Measurements from ENCODE around the gene SLC26A11. TPM values are rescaled to one million over a fixed set of nuclear protein-coding genes. Genes with fewer than 3 reads are reported as not detected.
"Not testable (repeated sequence)": the region's sequence is repeated elsewhere in the genome, so short reads cannot be mapped to it uniquely, and the experiment has no call there.

Gene SLC26A11
- total RNA-seq, 1 donor from 2014 or later, result 7.9 TPM

DNA sequence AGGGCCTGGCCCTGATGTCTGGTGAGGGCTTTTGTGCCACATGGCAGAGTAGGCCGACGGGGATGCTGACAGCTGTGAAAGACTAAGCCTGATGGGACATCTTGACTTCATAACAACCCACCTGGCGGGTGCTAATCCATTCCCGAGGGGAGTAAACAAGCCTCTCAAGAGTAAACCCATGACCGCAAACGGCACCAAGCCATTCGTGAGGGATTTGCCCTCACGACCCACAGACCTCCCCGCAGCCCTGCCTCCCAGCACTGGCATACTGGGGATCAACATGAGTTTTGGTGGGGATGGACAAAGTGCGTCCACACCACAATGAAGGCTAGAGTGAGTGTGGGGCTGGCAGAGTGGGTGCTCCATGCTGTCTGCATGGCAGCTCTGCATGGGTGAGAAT is 52.1 kb downstream of the SLC26A11 start:
- H3K36me3 Mint-ChIP-seq, result peaks cover 15% of the 10 kb centered on the region
- TF ChIP-seq, protein P1, sequence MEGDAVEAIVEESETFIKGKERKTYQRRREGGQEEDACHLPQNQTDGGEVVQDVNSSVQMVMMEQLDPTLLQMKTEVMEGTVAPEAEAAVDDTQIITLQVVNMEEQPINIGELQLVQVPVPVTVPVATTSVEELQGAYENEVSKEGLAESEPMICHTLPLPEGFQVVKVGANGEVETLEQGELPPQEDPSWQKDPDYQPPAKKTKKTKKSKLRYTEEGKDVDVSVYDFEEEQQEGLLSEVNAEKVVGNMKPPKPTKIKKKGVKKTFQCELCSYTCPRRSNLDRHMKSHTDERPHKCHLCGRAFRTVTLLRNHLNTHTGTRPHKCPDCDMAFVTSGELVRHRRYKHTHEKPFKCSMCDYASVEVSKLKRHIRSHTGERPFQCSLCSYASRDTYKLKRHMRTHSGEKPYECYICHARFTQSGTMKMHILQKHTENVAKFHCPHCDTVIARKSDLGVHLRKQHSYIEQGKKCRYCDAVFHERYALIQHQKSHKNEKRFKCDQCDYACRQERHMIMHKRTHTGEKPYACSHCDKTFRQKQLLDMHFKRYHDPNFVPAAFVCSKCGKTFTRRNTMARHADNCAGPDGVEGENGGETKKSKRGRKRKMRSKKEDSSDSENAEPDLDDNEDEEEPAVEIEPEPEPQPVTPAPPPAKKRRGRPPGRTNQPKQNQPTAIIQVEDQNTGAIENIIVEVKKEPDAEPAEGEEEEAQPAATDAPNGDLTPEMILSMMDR (IDR thresholded peaks at IDR 0.05), result no peak
- TF ChIP-seq EZH2 (IDR thresholded peaks at IDR 0.05) (no peak), EZH2phosphoT487 (IDR thresholded peaks at IDR 0.05) (no peak)
- no peak overlapping the region for H3K9ac ChIP-seq
- H4K20me1 ChIP-seq (ENCODE audit: low read depth), result peaks cover 12% of the 10 kb centered on the region
- H3F3A ChIP-seq (ENCODE audit: low read depth), result peaks cover 23% of the 10 kb centered on the region
- no peaks in the 10 kb centered on the region for H3K79me2 ChIP-seq (ENCODE audit: low read depth)
- no peak overlapping the region for H2AFZ ChIP-seq (replicated peaks)
- H3K27ac ChIP-seq, result no peak overlapping the region
- no peaks in the 10 kb centered on the region for H3K9me3 Mint-ChIP-seq
- no peak overlapping the region for H3K4me3 Mint-ChIP-seq
- peaks cover 11% of the 10 kb centered on the region for H3K4me1 ChIP-seq
- H3K4me3 ChIP-seq, result no peak overlapping the region
- peaks cover 2% of the 10 kb centered on the region for H3K27me3 Mint-ChIP-seq (ENCODE audit: insufficient read depth, low read depth)
- H3K27ac Mint-ChIP-seq, result no peak overlapping the region
- no peaks in the 10 kb centered on the region for H3K36me3 ChIP-seq
- H3K4me1 Mint-ChIP-seq, result peaks cover 8% of the 10 kb centered on the region
- H3K27me3 ChIP-seq, result no peaks in the 10 kb centered on the region
- H3K9me3 ChIP-seq (ENCODE audit: low read depth), result no peaks in the 10 kb centered on the region
- H3K4me2 ChIP-seq, result no peak overlapping the region
- no peak for DNase-seq (ENCODE audit: low spot score)

- no peak for TF ChIP-seq EZH2phosphoT487 (IDR thresholded peaks at IDR 0.05)
- TF ChIP-seq EZH2 (IDR thresholded peaks at IDR 0.05), result no peak
- TF ChIP-seq, protein P1 (IDR thresholded peaks at IDR 0.05), result no peak
- no peaks in the 10 kb centered on the region for H3K27me3 ChIP-seq
- no peak overlapping the region for H3K9ac ChIP-seq
- Mint-ChIP-seq H3K4me1 (peaks cover 8% of the 10 kb centered on the region), H3K4me3 (no peak overlapping the region), H3K9me3 (no peaks in the 10 kb centered on the region), H3K36me3 (peaks cover 12% of the 10 kb centered on the region), H3K27ac (peak overlapping the region; percentile 19), H3K27me3 (ENCODE audit: insufficient read depth, low read depth) (peaks cover 2% of the 10 kb centered on the region)
- no peak overlapping the region for H2AFZ ChIP-seq (replicated peaks)
- H3K27ac ChIP-seq, result no peak overlapping the region
- H3K4me1 ChIP-seq, result peaks cover 11% of the 10 kb centered on the region
- no peaks in the 10 kb centered on the region for H3K9me3 ChIP-seq (ENCODE audit: low read depth)
- peaks cover 19% of the 10 kb centered on the region for H3F3A ChIP-seq (ENCODE audit: low read depth)
- no peaks in the 10 kb centered on the region for H3K36me3 ChIP-seq
- H3K4me2 ChIP-seq, result no peak overlapping the region
- peaks cover 11% of the 10 kb centered on the region for H4K20me1 ChIP-seq (ENCODE audit: low read depth)
- H3K4me3 ChIP-seq, result no peak overlapping the region
- DNase-seq (ENCODE audit: low spot score), result no peak
- H3K79me2 ChIP-seq (ENCODE audit: low read depth), result no peaks in the 10 kb centered on the region
Observed at GRCh38 chr17:80274331-80274730, 54.1 kb downstream of the SLC26A11 start.

GRCh38 chr17:80274871-80275449 is 54.7 kb downstream of the SLC26A11 start:
- H3K4me1 ChIP-seq, result peaks cover 8% of the 10 kb centered on the region
- no peak overlapping the region for H3K27ac ChIP-seq
- no peaks in the 10 kb centered on the region for H3K79me2 ChIP-seq (ENCODE audit: low read depth)
- no peaks in the 10 kb centered on the region for H3K36me3 ChIP-seq
- Mint-ChIP-seq H3K27me3 (ENCODE audit: insufficient read depth, low read depth) (peaks cover 2% of the 10 kb centered on the region), H3K4me1 (peaks cover 9% of the 10 kb centered on the region), H3K9me3 (no peaks in the 10 kb centered on the region), H3K4me3 (no peak overlapping the region), H3K27ac (no peak overlapping the region), H3K36me3 (peaks cover 14% of the 10 kb centered on the region)
- no peak overlapping the region for H3K9ac ChIP-seq
- H3K9me3 ChIP-seq (ENCODE audit: low read depth), result no peaks in the 10 kb centered on the region
- H4K20me1 ChIP-seq (ENCODE audit: low read depth), result peaks cover 5% of the 10 kb centered on the region
- H3K4me3 ChIP-seq, result no peak overlapping the region
- no peak overlapping the region for H3K4me2 ChIP-seq
- DNase-seq (ENCODE audit: low spot score), result no peak
- no peak overlapping the region for H2AFZ ChIP-seq (replicated peaks)
- H3F3A ChIP-seq (ENCODE audit: low read depth), result peaks cover 13% of the 10 kb centered on the region
- TF ChIP-seq, protein P1 (IDR thresholded peaks at IDR 0.05), result no peak
- TF ChIP-seq EZH2 (IDR thresholded peaks at IDR 0.05), result no peak
- no peak for TF ChIP-seq EZH2phosphoT487 (IDR thresholded peaks at IDR 0.05)
- H3K27me3 ChIP-seq, result no peaks in the 10 kb centered on the region

DNA sequence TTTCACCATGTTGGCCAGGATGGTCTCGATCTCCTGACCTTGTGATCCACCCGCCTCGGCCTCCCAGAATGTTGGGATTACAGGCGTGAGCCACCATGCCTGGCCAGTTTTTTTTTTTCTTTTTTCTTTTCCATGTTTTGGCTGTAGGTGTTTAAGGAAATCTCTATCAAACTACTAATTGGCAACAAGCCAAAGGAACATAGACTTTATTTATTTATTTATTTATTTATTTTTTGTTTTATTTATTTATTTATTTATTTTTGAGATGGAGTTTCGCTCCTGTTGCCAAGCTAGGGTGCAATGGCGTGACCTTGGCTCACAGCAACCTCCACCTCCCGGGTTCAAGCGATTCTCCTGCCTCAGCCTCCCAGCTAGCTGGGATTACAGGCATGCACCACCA is 55.6 kb downstream of the SLC26A11 start:
- peaks cover 15% of the 10 kb centered on the region for H3K36me3 Mint-ChIP-seq
- H4K20me1 ChIP-seq (ENCODE audit: low read depth); H3K27ac ChIP-seq; H3K79me2 ChIP-seq (ENCODE audit: low read depth); H3K27me3 ChIP-seq; H3K4me3 ChIP-seq; H3K27ac Mint-ChIP-seq; H3K36me3 ChIP-seq; H3K4me3 Mint-ChIP-seq; H2AFZ ChIP-seq (replicated peaks); DNase-seq (ENCODE audit: low spot score); H3K9me3 Mint-ChIP-seq; H3K4me2 ChIP-seq; H3K9ac ChIP-seq; H3K27me3 Mint-ChIP-seq (ENCODE audit: insufficient read depth, low read depth); H3K4me1 Mint-ChIP-seq; H3K9me3 ChIP-seq (ENCODE audit: low read depth); H3K4me1 ChIP-seq; H3F3A ChIP-seq (ENCODE audit: low read depth): not testable (repeated sequence)
